HepG2 (cell line): ENCODE results near the gene ZSCAN32. TPM values are rescaled to one million over a fixed set of nuclear protein-coding genes. Genes with fewer than 3 reads are reported as not detected.
A peak's percentile ranks its signal among the peaks of the same experiment; 100 is the strongest.

Source experiments
- BCL3 ChIP-seq: sonication (generic); formaldehyde crosslinking; IDR thresholded peaks from 2 replicates; pipeline ENCODE4 v1.5.1; 2020; ENCODE audit warnings: mild to moderate bottlenecking, missing genetic modification reagents, moderate library complexity
- FOXO4 ChIP-seq: sonication (generic); formaldehyde crosslinking; conservative IDR thresholded peaks from 2 replicates; pipeline ENCODE4 v1.8.1; 2023; ENCODE audit warnings: missing genetic modification reagents
- HDAC1 ChIP-seq: sonication (generic); formaldehyde crosslinking; IDR thresholded peaks from 2 replicates; pipeline ENCODE4 v1.5.1; 2020; ENCODE audit warnings: mild to moderate bottlenecking, missing genetic modification reagents
- KDM6A ChIP-seq: IDR thresholded peaks from 2 replicates; pipeline ENCODE4 v1.6.1; 2016; ENCODE audit warnings: low read depth
- NFIB ChIP-seq: sonication (generic); formaldehyde crosslinking; IDR thresholded peaks from 2 replicates; pipeline ENCODE4 v1.9.0; 2021; ENCODE audit warnings: missing genetic modification reagents, mild to moderate bottlenecking, borderline replicate concordance
- RAD51 ChIP-seq: fragments of 450-650 bp; IDR thresholded peaks from 2 replicates; pipeline ENCODE4 v1.6.1; 2016; ENCODE audit warnings: borderline replicate concordance
- ZFP91 ChIP-seq: sonication (generic); formaldehyde crosslinking; IDR thresholded peaks from 2 replicates; pipeline ENCODE4 v1.9.0; 2022; ENCODE audit warnings: missing genetic modification reagents, mild to moderate bottlenecking, borderline replicate concordance
- ZNF121 ChIP-seq: sonication (generic); formaldehyde crosslinking; IDR thresholded peaks from 2 replicates; pipeline ENCODE4 v1.5.0; 2020; ENCODE audit warnings: mild to moderate bottlenecking, missing genetic modification reagents
- ZNF749 ChIP-seq: sonication (generic); formaldehyde crosslinking; IDR thresholded peaks from 2 replicates; pipeline ENCODE4 v1.8.0; 2022; ENCODE audit warnings: mild to moderate bottlenecking, missing genetic modification reagents, moderate library complexity, borderline replicate concordance
- ZNF790 ChIP-seq: sonication (generic); formaldehyde crosslinking; IDR thresholded peaks from 2 replicates; pipeline ENCODE4 v1.8.0; 2022; ENCODE audit warnings: missing genetic modification reagents, mild to moderate bottlenecking, borderline replicate concordance
- ZNF879 ChIP-seq: sonication (generic); formaldehyde crosslinking; IDR thresholded peaks from 2 replicates; pipeline ENCODE4 v1.8.1; 2023; ENCODE audit warnings: missing genetic modification reagents
- ZSCAN20 ChIP-seq: sonication (generic); formaldehyde crosslinking; IDR thresholded peaks from 2 replicates; pipeline ENCODE4 v1.4.0; 2020; ENCODE audit warnings: missing genetic modification reagents, mild to moderate bottlenecking, borderline replicate concordance
- polyA plus RNA-seq, 8 experiments: library from polyadenylated mRNA; depleted of rRNA in 3 of 8; stranded (reverse) in 7 of 8; unstranded in 1 of 8; fragments of >200 nt; fragmentation: Illumina TruSeq in 4 of 8; extraction: Trizol in 4 of 8; gene quantifications; 2 replicates each; pipeline versions ENCODE4 v1.2.1 to v1.2.3, GENCODE V29; 2011 to 2016; ENCODE audit warnings: low read depth in 4 of 8, missing spikeins in 1 of 8, mixed read lengths in 1 of 8; ENCODE audit not compliant: insufficient read depth in 1 of 8
- total RNA-seq, 5 experiments: library from RNA; depleted of rRNA; stranded (reverse); fragments of >200 nt; fragmentation: Illumina TruSeq; extraction: Trizol; gene quantifications; 2 replicates each; pipeline ENCODE4 v1.2.3, GENCODE V29; 2016; ENCODE audit warnings: low read depth in 1 of 5
- TF ChIP-seq, protein P1 (sequence below): sonication (generic); formaldehyde crosslinking; IDR thresholded peaks from 2 replicates; pipeline ENCODE4 v1.4.0; 2020; ENCODE audit warnings: mild to moderate bottlenecking, missing genetic modification reagents
- TF ChIP-seq, protein P2 (sequence below): sonication (generic); formaldehyde crosslinking; IDR thresholded peaks from 2 replicates; pipeline ENCODE4 v1.9.0; 2021; ENCODE audit warnings: mild to moderate bottlenecking, missing genetic modification reagents

The ZSCAN32 gene
- total and polyA plus RNA-seq, 2 of the 13 experiments (the other 11 are each of a cell fraction or from before 2014, with no cell fraction given), result 10.7 to 12.8 TPM

DNA sequence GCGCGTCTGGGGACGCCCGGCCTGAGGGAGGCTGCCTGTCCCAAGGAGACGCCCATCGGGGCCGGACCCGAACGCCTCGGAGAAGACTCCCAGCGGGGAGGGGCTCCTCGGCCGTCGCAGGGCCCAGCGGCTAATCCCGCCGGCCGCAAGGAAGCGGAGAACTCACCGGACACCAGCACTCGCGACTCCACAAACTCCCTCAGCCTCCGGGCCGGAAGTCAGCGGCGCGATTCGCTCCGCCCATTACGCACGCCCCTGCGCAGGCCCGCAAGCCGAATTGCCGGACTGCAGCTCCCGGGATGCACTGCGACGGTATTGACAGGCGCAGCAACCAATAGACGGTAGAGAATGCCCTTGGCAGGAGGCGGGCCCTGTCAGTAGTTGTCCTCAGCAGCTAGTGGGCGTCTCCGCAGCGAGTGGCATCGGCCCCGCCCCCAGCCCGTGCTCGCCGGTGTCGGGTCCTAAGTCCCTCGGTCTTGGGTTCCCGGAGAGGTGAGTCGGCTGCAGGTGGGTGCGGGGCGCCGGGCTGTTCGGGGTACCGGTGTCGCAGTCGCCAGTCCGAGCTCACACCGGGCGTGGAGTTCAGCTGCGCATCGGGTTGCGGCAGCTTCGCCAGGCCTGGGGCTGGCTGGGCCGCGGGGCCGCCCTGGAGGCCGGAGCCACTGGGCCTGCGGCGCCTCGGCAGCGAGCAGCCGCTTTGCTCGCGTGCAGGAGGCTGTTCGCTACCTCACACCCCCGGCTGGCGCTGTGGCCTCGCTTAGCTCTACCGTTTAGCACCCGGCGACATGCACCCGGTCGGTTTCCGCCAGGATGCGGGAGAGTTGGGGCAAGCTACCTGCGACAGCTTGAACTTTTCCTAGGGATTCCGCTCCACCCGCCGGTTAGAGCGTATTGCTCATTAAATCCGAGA, at the start of gene ZSCAN32, which contains the start of gene ZNF174 (continued):
- TF ChIP-seq ZNF749 (CRISPR knock-in tag) (peak; percentile 79; the same call in 1 of the 2 replicates), BCL3 (CRISPR knock-in tag) (peak; percentile 78; the same call in 1 of the 2 replicates), ZNF121 (CRISPR knock-in tag) (0 out of 2 replicates have a peak, but pooled peaks have one; percentile 36), ZFP91 (CRISPR knock-in tag) (peak; percentile 93), ZNF879 (CRISPR knock-in tag) (peak; percentile 83), RAD51 (no peak), ZNF790 (peak; percentile 96), ZSCAN20 (CRISPR knock-in tag) (peak; percentile 9; the same call in 1 of the 2 replicates), NFIB (CRISPR knock-in tag) (no peak), HDAC1 (CRISPR knock-in tag) (peak; percentile 92), FOXO4 (CRISPR knock-in tag) (no peak), KDM6A (CRISPR knock-in tag) (no peak)
- TF ChIP-seq, protein P1, sequence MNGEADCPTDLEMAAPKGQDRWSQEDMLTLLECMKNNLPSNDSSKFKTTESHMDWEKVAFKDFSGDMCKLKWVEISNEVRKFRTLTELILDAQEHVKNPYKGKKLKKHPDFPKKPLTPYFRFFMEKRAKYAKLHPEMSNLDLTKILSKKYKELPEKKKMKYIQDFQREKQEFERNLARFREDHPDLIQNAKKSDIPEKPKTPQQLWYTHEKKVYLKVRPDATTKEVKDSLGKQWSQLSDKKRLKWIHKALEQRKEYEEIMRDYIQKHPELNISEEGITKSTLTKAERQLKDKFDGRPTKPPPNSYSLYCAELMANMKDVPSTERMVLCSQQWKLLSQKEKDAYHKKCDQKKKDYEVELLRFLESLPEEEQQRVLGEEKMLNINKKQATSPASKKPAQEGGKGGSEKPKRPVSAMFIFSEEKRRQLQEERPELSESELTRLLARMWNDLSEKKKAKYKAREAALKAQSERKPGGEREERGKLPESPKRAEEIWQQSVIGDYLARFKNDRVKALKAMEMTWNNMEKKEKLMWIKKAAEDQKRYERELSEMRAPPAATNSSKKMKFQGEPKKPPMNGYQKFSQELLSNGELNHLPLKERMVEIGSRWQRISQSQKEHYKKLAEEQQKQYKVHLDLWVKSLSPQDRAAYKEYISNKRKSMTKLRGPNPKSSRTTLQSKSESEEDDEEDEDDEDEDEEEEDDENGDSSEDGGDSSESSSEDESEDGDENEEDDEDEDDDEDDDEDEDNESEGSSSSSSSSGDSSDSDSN (CRISPR knock-in tag), result peak; percentile 99
- TF ChIP-seq, protein P2, sequence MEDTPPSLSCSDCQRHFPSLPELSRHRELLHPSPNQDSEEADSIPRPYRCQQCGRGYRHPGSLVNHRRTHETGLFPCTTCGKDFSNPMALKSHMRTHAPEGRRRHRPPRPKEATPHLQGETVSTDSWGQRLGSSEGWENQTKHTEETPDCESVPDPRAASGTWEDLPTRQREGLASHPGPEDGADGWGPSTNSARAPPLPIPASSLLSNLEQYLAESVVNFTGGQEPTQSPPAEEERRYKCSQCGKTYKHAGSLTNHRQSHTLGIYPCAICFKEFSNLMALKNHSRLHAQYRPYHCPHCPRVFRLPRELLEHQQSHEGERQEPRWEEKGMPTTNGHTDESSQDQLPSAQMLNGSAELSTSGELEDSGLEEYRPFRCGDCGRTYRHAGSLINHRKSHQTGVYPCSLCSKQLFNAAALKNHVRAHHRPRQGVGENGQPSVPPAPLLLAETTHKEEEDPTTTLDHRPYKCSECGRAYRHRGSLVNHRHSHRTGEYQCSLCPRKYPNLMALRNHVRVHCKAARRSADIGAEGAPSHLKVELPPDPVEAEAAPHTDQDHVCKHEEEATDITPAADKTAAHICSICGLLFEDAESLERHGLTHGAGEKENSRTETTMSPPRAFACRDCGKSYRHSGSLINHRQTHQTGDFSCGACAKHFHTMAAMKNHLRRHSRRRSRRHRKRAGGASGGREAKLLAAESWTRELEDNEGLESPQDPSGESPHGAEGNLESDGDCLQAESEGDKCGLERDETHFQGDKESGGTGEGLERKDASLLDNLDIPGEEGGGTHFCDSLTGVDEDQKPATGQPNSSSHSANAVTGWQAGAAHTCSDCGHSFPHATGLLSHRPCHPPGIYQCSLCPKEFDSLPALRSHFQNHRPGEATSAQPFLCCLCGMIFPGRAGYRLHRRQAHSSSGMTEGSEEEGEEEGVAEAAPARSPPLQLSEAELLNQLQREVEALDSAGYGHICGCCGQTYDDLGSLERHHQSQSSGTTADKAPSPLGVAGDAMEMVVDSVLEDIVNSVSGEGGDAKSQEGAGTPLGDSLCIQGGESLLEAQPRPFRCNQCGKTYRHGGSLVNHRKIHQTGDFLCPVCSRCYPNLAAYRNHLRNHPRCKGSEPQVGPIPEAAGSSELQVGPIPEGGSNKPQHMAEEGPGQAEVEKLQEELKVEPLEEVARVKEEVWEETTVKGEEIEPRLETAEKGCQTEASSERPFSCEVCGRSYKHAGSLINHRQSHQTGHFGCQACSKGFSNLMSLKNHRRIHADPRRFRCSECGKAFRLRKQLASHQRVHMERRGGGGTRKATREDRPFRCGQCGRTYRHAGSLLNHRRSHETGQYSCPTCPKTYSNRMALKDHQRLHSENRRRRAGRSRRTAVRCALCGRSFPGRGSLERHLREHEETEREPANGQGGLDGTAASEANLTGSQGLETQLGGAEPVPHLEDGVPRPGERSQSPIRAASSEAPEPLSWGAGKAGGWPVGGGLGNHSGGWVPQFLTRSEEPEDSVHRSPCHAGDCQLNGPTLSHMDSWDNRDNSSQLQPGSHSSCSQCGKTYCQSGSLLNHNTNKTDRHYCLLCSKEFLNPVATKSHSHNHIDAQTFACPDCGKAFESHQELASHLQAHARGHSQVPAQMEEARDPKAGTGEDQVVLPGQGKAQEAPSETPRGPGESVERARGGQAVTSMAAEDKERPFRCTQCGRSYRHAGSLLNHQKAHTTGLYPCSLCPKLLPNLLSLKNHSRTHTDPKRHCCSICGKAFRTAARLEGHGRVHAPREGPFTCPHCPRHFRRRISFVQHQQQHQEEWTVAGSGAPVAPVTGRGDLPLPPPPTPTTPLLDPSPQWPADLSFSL (CRISPR knock-in tag), result 0 out of 2 replicates have a peak, but pooled peaks have one; percentile 48
